ENCODE results near the gene TRIM33. TPM values are rescaled to one million over a fixed set of nuclear protein-coding genes. Genes with fewer than 3 reads are reported as not detected.

Gene TRIM33
- total RNA-seq, 2 donors from 2014 or later = 15.7 to 17.9 TPM

DNA sequence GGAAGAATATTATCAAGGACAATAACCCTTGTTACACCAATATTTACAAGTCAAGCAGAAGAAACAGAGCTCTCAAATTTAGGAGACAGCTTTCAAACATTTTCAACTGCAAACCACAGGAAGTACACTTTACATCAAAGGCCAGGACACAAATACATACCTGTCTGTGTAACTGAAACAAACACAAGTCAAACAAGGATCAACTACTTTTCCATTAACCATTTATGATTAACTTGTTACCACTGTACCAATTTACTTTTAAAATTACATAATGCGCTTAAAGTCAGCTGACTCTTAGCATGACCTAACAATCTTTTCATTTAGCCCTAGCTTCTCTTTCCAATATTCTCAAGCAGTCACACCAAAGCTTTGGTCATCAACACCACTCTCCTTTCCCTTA lies 43.5 kb downstream of the TRIM33 start:
- Histone ChIP-seq H3K9me3 (no peaks in the 10 kb centered on the region), H3K27me3 (no peaks in the 10 kb centered on the region), H3K4me1 (peaks cover 0 to 22% of the 10 kb centered on the region in 2 donors), H3K4me3 (no peak overlapping the region), H3K36me3 (no peaks in the 10 kb centered on the region), H3K27ac (no peak overlapping the region)
- TF ChIP-seq, protein P1, sequence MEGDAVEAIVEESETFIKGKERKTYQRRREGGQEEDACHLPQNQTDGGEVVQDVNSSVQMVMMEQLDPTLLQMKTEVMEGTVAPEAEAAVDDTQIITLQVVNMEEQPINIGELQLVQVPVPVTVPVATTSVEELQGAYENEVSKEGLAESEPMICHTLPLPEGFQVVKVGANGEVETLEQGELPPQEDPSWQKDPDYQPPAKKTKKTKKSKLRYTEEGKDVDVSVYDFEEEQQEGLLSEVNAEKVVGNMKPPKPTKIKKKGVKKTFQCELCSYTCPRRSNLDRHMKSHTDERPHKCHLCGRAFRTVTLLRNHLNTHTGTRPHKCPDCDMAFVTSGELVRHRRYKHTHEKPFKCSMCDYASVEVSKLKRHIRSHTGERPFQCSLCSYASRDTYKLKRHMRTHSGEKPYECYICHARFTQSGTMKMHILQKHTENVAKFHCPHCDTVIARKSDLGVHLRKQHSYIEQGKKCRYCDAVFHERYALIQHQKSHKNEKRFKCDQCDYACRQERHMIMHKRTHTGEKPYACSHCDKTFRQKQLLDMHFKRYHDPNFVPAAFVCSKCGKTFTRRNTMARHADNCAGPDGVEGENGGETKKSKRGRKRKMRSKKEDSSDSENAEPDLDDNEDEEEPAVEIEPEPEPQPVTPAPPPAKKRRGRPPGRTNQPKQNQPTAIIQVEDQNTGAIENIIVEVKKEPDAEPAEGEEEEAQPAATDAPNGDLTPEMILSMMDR (IDR thresholded peaks at IDR 0.05) = no peak
- DNase-seq (ENCODE audit: low spot score) = no peak

DNA sequence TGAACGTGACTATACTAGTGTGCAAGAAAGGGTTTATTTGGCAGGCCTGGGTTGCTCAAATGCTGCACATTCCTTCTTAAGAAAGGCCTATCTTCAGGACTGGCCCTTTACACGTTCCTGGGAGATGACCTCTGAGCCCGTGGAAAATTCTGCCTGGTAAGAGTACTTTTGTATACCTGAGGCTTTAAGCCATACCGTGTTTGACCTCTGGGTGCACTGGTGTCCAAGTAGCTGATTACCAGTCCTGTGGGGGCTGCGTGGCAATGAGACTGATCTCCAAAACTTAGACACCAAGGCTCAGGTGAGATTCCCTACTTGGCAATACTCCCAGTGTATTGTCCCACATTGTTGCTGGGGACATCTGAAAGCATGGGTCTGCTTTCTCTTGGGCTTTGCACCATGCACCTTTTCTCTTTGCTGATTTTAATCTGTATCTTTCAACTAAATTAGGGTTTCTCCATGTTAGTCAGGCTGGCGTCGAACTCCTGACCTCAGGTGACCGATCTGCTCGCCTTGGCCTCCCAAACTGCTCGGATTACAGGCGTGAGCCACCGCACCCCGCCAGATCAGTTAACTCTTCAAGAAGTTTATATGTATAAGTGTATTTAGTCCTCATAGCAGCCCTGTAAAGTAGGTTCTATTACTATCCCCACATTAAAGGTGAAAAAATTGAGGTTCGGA lies 44.5 kb downstream of the TRIM33 start:
- no peak for DNase-seq (ENCODE audit: low spot score)
- TF ChIP-seq, protein P1 (IDR thresholded peaks at IDR 0.05) = no peak
- Histone ChIP-seq H3K4me1 (peaks cover 0 to 22% of the 10 kb centered on the region in 2 donors), H3K36me3 (no peaks in the 10 kb centered on the region), H3K27me3 (no peaks in the 10 kb centered on the region), H3K27ac (no peak overlapping the region), H3K9me3 (no peaks in the 10 kb centered on the region), H3K4me3 (no peak overlapping the region)

DNA sequence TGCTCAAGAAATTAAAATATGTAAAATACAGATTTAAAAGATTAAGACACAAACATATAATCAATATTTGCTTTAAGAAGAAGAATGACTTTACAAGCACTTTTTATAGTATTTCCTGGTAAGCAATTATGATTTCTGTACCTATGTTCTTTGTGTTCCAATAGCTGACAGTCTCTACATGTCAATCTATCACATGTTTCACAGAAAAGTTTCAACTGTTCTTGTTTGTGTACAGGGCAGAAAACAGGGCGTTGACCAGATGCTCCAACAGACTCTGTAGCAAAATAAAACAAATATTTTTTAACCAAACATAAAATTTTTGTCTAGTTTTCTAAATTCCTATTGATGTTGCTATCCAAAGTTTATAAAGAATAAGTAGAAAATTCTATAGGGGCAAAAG lies 48.0 kb downstream of the TRIM33 start:
- H3K27me3 ChIP-seq = no peaks in the 10 kb centered on the region
- H3K9me3 ChIP-seq = no peaks in the 10 kb centered on the region
- no peaks in the 10 kb centered on the region for H3K36me3 ChIP-seq
- TF ChIP-seq, protein P1 (IDR thresholded peaks at IDR 0.05) = no peak
- no peak overlapping the region for H3K4me3 ChIP-seq
- DNase-seq (ENCODE audit: low spot score) = no peak
- H3K27ac ChIP-seq = no peak overlapping the region
- H3K4me1 ChIP-seq = peaks cover 0 to 16% of the 10 kb centered on the region in 2 donors

DNA sequence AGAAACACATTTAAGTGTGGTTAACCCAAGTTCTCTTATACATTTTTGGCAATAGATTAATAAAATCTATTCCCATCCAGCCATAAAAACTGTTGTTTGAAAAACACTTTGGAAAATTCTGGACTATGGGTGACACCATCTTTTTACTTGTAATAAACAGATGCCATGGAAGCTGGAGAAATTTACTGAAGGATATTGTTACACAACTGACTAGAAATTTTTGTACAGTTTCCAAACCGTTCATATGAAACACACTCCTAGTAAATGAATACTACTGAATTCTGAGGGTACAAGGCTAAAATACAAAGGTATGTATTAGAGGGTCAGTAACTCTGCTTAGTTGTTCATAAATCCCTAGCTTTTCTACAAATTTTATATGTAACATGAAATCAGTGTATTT lies 48.7 kb downstream of the TRIM33 start:
- no peaks in the 10 kb centered on the region for H3K36me3 ChIP-seq
- DNase-seq (ENCODE audit: low spot score) = no peak

DNA sequence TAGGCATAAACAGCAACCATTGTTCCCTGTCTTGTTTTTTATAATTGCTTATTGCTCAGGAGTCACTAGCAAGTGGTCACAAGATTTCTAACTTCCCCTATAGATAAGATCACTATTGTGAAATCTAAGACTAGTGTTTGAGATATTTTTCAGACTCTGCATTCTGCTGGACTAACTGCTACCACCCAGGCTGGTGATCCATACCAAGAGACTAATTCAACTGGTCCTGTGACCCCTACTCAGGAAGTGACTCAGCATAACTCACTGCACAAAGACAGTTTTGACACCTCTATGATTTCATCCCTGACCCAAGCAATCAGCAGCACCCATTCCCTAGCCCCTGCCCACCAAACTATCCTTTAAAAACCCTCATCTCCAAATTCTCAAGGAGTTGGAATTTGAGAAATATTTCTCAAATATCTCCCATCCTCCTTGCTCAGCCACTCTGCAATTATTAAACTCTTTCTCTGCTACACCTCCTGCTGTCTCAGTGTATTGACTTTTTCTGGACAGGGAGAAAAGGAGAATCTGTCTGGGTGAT lies 52.7 kb downstream of the TRIM33 start:
- Histone ChIP-seq H3K9me3 (no peaks in the 10 kb centered on the region), H3K36me3 (peaks cover 4% of the 10 kb centered on the region), H3K27ac (no peak overlapping the region), H3K4me3 (no peak overlapping the region), H3K27me3 (no peaks in the 10 kb centered on the region), H3K4me1 (peaks cover 0 to 14% of the 10 kb centered on the region in 2 donors)
- TF ChIP-seq, protein P1 (IDR thresholded peaks at IDR 0.05) = no peak
- DNase-seq (ENCODE audit: low spot score) = no peak

More for the DNA sequence above, 48.7 kb downstream of the TRIM33 start:
- Histone ChIP-seq H3K4me1 (peaks cover 0 to 9% of the 10 kb centered on the region in 2 donors), H3K27me3 (no peaks in the 10 kb centered on the region), H3K27ac (no peak overlapping the region), H3K9me3 (no peaks in the 10 kb centered on the region), H3K4me3 (no peak overlapping the region)
- TF ChIP-seq, protein P1 (IDR thresholded peaks at IDR 0.05) = no peak

Measured in right atrium auricular region (tissue), 2 donors.